ENCODE results near the gene MRPS34. TPM values are rescaled to one million over a fixed set of nuclear protein-coding genes. Genes with fewer than 3 reads are reported as not detected.

MRPS34 gene
- polyA plus RNA-seq, 2 donors: 62.4 to 115 TPM

DNA sequence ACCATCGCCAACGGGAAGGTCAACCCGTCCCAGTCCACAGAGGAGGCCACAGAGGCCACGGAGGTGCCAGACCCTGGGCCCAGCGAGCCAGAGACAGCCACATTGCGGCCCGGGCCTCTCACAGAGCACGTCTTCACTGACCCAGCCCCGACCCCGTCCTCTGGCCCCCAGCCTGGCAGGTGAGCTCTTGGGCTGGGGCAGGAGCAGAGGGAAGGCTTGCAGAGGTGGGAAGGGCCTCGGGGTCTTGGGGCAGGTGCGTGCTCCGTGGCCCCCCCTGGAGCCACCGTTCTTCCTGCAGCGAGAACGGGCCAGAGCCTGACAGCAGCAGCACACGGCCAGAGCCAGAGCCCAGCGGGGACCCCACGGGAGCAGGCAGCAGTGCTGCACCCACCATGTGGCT lies 6.7 kb downstream of the MRPS34 start:
- peaks cover 0 to 14% of the 10 kb centered on the region in 2 donors for H3K4me1 ChIP-seq (ENCODE audit: control insufficient read depth in 2 of 2, insufficient read depth in 2 of 2, low read length in 1 of 2)
- H3K36me3 ChIP-seq (ENCODE audit: control insufficient read depth in 2 of 2, insufficient read depth in 2 of 2, low read length in 1 of 2): peaks cover 7 to 62% of the 10 kb centered on the region in 2 donors
- 78 to 81% methylated on average over 19 of the region's 19 CpGs for WGBS, 2 donors
- H3K27ac ChIP-seq (ENCODE audit: low read depth in 2 of 2, low read length in 1 of 2): no peak overlapping the region
- H3K9me3 ChIP-seq (ENCODE audit: control insufficient read depth in 2 of 2, insufficient read depth in 1 of 2, low read depth in 1 of 2, low read length in 1 of 2): peaks cover 0 to 1% of the 10 kb centered on the region in 2 donors
- no peaks in the 10 kb centered on the region for H3K27me3 ChIP-seq (ENCODE audit: control insufficient read depth in 1 of 2, insufficient read depth in 2 of 2, low read length in 2 of 2)
- H3K4me3 ChIP-seq (ENCODE audit: low read depth in 1 of 2, low read length in 2 of 2): no peak overlapping the region

DNA sequence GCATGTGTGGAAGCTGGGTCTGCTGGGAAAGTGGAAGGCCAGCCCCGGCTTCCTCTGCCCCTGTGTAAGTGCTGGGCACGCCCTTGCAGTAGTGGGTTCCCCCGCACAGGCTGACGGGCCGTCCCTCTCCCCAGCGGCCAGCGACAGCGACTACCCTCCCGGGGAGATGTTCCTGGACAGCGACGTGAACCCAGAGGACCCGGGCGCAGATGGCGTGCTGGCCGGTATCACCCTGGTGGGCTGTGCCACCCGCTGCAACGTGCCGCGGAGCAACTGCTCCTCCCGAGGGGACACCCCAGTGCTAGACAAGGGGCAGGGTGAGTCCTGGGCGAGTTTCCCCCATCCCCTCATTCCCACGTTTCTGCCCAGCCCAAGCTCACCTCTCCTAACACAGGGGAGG lies 7.1 kb downstream of the MRPS34 start:
- Histone ChIP-seq H3K27me3 (ENCODE audit: control insufficient read depth in 1 of 2, insufficient read depth in 2 of 2, low read length in 2 of 2) (no peaks in the 10 kb centered on the region), H3K9me3 (ENCODE audit: control insufficient read depth in 2 of 2, insufficient read depth in 1 of 2, low read depth in 1 of 2, low read length in 1 of 2) (peaks cover 0 to 1% of the 10 kb centered on the region in 2 donors), H3K27ac (ENCODE audit: low read depth in 2 of 2, low read length in 1 of 2) (no peak overlapping the region), H3K4me1 (ENCODE audit: control insufficient read depth in 2 of 2, insufficient read depth in 2 of 2, low read length in 1 of 2) (peaks cover 0 to 14% of the 10 kb centered on the region in 2 donors), H3K4me3 (ENCODE audit: low read depth in 1 of 2, low read length in 2 of 2) (no peak overlapping the region), H3K36me3 (ENCODE audit: control insufficient read depth in 2 of 2, insufficient read depth in 2 of 2, low read length in 1 of 2) (peaks cover 7 to 66% of the 10 kb centered on the region in 2 donors)
- 88 to 89% methylated on average over 16 to 22 of the region's 22 CpGs for WGBS, 2 donors

DNA sequence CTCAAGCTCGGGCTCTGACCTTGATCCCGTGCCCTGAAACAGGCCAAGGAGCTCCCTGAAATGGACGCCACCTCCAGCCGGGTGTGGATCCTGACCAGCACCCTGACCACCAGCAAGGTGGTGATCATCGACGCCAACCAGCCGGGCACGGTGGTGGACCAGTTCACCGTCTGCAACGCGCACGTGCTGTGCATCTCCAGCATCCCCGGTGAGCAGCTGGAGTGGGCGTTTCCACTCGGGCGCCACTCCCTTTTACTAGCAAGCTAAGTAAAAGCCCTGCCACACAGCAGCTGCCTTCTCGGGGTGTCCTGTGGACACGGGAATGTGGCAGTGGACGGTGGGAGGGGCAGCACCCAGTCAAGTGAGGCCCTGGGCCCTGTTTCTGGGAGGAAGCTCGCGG lies 8.0 kb downstream of the MRPS34 start:
- peaks cover 0 to 1% of the 10 kb centered on the region in 2 donors for H3K9me3 ChIP-seq (ENCODE audit: control insufficient read depth in 2 of 2, insufficient read depth in 1 of 2, low read depth in 1 of 2, low read length in 1 of 2)
- H3K27ac ChIP-seq (ENCODE audit: low read depth in 2 of 2, low read length in 1 of 2): no peak overlapping the region
- no peaks in the 10 kb centered on the region for H3K27me3 ChIP-seq (ENCODE audit: control insufficient read depth in 1 of 2, insufficient read depth in 2 of 2, low read length in 2 of 2)
- WGBS, 2 donors: 87 to 92% methylated on average over 21 of the region's 21 CpGs
- H3K4me1 ChIP-seq (ENCODE audit: control insufficient read depth in 2 of 2, insufficient read depth in 2 of 2, low read length in 1 of 2): peaks cover 0 to 10% of the 10 kb centered on the region in 2 donors
- H3K4me3 ChIP-seq (ENCODE audit: low read depth in 1 of 2, low read length in 2 of 2): no peak overlapping the region
- peaks cover 7 to 72% of the 10 kb centered on the region in 2 donors for H3K36me3 ChIP-seq (ENCODE audit: control insufficient read depth in 2 of 2, insufficient read depth in 2 of 2, low read length in 1 of 2)

DNA sequence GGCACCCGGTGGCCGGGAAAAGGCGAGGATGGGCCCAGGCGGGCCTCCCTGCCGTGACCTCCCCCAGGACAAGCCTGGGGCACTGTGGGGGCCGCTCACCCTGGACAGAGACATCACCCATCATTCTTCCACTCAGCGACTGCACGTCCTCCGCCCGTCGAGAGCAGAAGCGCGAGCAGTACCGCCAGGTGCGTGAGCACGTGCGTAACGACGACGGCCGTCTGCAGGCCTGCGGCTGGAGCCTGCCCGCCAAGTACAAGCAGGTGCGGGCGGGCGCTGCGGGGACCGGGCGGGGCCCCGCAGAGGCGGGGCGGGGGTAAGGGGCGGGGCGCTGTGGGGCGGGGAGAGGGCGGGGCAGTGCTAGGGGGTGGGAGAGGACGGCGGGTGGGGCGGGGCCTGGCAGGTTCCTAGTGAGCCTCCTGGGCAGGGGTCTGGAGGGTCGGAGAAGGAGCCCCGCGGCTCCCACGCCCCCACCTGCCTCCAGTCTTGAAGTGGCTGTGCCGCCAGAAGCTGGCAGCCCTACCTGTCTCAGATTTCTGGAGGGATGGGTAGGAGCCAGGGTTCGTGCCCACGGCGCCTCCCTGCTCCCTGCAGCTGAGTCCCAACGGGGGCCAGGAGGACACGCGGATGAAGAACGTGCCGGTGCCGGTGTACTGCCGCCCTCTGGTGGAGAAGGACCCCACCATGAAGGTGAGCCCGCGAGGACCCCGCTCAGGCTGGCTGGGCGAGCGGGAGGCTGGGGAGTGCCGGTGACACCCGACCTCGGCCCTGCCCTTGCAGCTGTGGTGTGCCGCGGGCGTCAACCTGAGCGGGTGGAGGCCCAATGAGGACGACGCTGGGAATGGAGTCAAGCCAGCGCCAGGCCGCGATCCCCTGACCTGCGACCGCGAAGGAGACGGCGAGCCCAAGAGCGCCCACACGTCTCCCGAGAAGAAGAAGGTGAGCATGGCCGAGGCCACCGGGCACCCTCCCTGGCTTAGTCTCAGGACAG lies 9.1 kb downstream of the MRPS34 start:
- H3K27ac ChIP-seq (ENCODE audit: low read depth in 2 of 2, low read length in 1 of 2): no peak overlapping the region
- H3K4me3 ChIP-seq (ENCODE audit: low read depth in 1 of 2, low read length in 2 of 2): no peak overlapping the region
- H3K36me3 ChIP-seq (ENCODE audit: control insufficient read depth in 2 of 2, insufficient read depth in 2 of 2, low read length in 1 of 2): peaks cover 5 to 72% of the 10 kb centered on the region in 2 donors
- 60 to 73% methylated on average over 73 to 81 of the region's 81 CpGs for WGBS, 2 donors
- peaks cover 0 to 1% of the 10 kb centered on the region in 2 donors for H3K9me3 ChIP-seq (ENCODE audit: control insufficient read depth in 2 of 2, insufficient read depth in 1 of 2, low read depth in 1 of 2, low read length in 1 of 2)
- H3K4me1 ChIP-seq (ENCODE audit: control insufficient read depth in 2 of 2, insufficient read depth in 2 of 2, low read length in 1 of 2): peaks cover 0 to 10% of the 10 kb centered on the region in 2 donors
- H3K27me3 ChIP-seq (ENCODE audit: control insufficient read depth in 1 of 2, insufficient read depth in 2 of 2, low read length in 2 of 2): no peaks in the 10 kb centered on the region

DNA sequence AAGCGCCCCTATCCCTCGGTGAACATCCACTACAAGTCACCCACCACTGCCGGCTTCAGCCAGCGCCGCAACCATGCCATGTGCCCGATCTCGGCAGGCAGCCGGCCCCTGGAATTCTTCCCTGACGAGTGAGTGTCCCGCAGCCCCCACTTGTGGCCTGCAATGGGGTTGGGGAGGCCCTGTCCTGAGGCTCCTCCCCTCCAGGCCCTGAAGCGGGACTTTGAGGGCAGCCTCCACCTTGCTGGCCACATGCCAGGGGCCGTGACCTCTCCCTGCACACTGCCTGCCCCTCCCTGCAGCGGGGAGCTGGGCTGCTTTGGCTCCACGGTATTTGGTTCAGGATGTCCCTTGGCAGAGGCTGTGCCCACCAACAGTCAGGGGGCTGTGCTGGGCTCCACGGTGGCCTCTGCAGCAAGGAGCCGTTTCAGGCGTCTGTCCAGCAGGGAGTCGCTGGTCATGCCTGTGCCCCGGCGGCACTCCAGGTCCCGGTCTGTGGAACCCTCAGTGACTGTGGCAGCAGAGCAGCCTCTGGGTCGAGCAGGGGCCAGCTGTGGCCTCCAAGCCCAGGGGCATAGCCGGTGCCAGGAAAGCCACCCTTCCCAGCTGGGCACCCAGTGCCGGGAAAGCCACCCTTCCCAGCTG lies 9.9 kb downstream of the MRPS34 start:
- H3K9me3 ChIP-seq (ENCODE audit: control insufficient read depth in 2 of 2, insufficient read depth in 1 of 2, low read depth in 1 of 2, low read length in 1 of 2): peaks cover 0 to 1% of the 10 kb centered on the region in 2 donors
- 85 to 89% methylated on average over 24 of the region's 24 CpGs for WGBS, 2 donors
- H3K27me3 ChIP-seq (ENCODE audit: control insufficient read depth in 1 of 2, insufficient read depth in 2 of 2, low read length in 2 of 2): no peaks in the 10 kb centered on the region
- H3K4me1 ChIP-seq (ENCODE audit: control insufficient read depth in 2 of 2, insufficient read depth in 2 of 2, low read length in 1 of 2): peaks cover 0 to 10% of the 10 kb centered on the region in 2 donors
- no peak overlapping the region for H3K27ac ChIP-seq (ENCODE audit: low read depth in 2 of 2, low read length in 1 of 2)
- H3K36me3 ChIP-seq (ENCODE audit: control insufficient read depth in 2 of 2, insufficient read depth in 2 of 2, low read length in 1 of 2): peaks cover 0 to 67% of the 10 kb centered on the region in 2 donors
- H3K4me3 ChIP-seq (ENCODE audit: low read depth in 1 of 2, low read length in 2 of 2): no peak overlapping the region

DNA sequence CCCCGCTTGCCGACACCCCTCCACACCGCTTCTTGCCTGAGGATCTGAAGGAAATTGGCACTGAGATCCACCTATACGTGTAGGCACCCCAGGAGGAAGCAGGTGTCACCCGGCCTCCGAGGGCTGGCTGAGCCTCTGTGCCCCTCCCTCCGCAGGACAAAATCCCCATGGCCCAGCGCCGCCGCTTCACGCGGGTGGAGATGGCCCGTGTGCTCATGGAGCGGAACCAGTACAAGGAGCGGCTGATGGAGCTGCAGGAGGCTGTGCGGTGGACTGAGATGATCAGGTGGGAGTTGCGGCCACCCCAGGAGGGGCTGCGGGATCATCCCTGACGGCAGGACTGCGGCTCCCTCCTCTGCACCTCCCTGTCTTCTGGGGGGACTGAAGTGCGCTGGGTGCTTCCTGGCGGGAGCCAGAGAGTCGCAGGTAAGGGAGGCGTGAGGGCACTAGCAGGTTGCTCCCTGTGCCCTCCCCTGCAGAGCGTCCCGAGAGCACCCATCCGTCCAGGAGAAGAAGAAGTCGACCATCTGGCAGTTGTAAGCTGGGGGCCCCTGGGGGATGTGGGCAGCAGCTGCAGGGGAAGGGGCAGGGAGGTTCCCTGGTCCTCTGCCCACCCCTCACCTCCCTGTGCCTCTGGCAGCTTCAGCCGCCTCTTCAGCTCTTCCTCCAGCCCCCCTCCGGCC lies 10.6 kb downstream of the MRPS34 start:
- no peaks in the 10 kb centered on the region for H3K27me3 ChIP-seq (ENCODE audit: control insufficient read depth in 1 of 2, insufficient read depth in 2 of 2, low read length in 2 of 2)
- peaks cover 0 to 66% of the 10 kb centered on the region in 2 donors for H3K36me3 ChIP-seq (ENCODE audit: control insufficient read depth in 2 of 2, insufficient read depth in 2 of 2, low read length in 1 of 2)
- WGBS, 2 donors: 87 to 88% methylated on average over 30 of the region's 30 CpGs
- H3K27ac ChIP-seq (ENCODE audit: low read depth in 2 of 2, low read length in 1 of 2): no peak overlapping the region
- H3K4me1 ChIP-seq (ENCODE audit: control insufficient read depth in 2 of 2, insufficient read depth in 2 of 2, low read length in 1 of 2): peaks cover 0 to 10% of the 10 kb centered on the region in 2 donors
- peaks cover 0 to 1% of the 10 kb centered on the region in 2 donors for H3K9me3 ChIP-seq (ENCODE audit: control insufficient read depth in 2 of 2, insufficient read depth in 1 of 2, low read depth in 1 of 2, low read length in 1 of 2)
- H3K4me3 ChIP-seq (ENCODE audit: low read depth in 1 of 2, low read length in 2 of 2): no peak overlapping the region

DNA sequence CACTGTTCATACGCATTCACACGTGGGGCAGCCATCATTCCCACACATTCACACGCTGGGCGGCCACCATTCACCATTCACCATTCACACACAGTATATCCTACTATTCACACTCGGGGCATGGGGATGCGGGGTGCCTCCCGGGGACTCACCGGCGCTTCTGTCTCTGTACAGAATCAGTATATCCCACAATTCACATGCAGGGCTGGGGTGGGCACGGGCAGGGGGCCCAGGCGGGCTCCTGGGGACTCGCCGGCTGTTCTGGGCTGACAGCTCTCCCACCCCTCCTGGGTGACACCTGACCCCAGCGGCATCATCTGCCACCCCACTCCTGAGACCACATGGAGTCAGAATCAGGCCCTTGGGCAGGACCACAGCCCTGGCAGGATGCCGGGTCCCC lies 11.2 kb downstream of the MRPS34 start:
- H3K27ac ChIP-seq (ENCODE audit: low read depth in 2 of 2, low read length in 1 of 2): no peak overlapping the region
- H3K36me3 ChIP-seq (ENCODE audit: control insufficient read depth in 2 of 2, insufficient read depth in 2 of 2, low read length in 1 of 2): peaks cover 0 to 63% of the 10 kb centered on the region in 2 donors
- 90 to 91% methylated on average over 15 of the region's 15 CpGs for whole genome bisulfite sequencing, 2 donors
- H3K4me3 ChIP-seq (ENCODE audit: low read depth in 1 of 2, low read length in 2 of 2): no peak overlapping the region
- peaks cover 0 to 1% of the 10 kb centered on the region in 2 donors for H3K9me3 ChIP-seq (ENCODE audit: control insufficient read depth in 2 of 2, insufficient read depth in 1 of 2, low read depth in 1 of 2, low read length in 1 of 2)
- no peaks in the 10 kb centered on the region for H3K27me3 ChIP-seq (ENCODE audit: control insufficient read depth in 1 of 2, insufficient read depth in 2 of 2, low read length in 2 of 2)
- H3K4me1 ChIP-seq (ENCODE audit: control insufficient read depth in 2 of 2, insufficient read depth in 2 of 2, low read length in 1 of 2): peaks cover 0 to 6% of the 10 kb centered on the region in 2 donors

DNA sequence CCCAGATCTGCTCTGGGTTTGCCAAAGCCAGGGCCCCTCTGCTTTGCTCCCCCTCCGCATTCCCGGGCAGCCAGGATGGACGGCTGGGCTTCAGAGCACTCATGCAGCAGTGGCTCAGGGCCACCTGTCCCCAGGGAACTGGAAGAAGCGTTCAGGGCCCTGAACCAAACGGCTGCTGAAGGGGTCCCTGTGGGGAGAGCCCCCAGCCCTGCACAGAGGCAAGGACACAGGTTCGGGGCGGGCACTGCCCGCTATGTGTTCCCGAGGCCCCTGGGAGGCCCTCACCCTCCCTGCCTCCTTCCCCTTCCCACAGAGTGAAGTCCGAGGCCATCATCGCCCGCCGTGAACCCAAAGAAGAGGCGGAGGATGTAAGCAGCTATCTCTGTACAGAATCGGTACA lies 12.0 kb downstream of the MRPS34 start:
- Histone ChIP-seq H3K27me3 (ENCODE audit: control insufficient read depth in 1 of 2, insufficient read depth in 2 of 2, low read length in 2 of 2) (no peaks in the 10 kb centered on the region), H3K9me3 (ENCODE audit: control insufficient read depth in 2 of 2, insufficient read depth in 1 of 2, low read depth in 1 of 2, low read length in 1 of 2) (peaks cover 0 to 1% of the 10 kb centered on the region in 2 donors), H3K4me3 (ENCODE audit: low read depth in 1 of 2, low read length in 2 of 2) (no peak overlapping the region), H3K36me3 (ENCODE audit: control insufficient read depth in 2 of 2, insufficient read depth in 2 of 2, low read length in 1 of 2) (peaks cover 0 to 60% of the 10 kb centered on the region in 2 donors), H3K27ac (ENCODE audit: low read depth in 2 of 2, low read length in 1 of 2) (no peak overlapping the region), H3K4me1 (ENCODE audit: control insufficient read depth in 2 of 2, insufficient read depth in 2 of 2, low read length in 1 of 2) (peaks cover 0 to 6% of the 10 kb centered on the region in 2 donors)
- WGBS, 2 donors: 92 to 93% methylated on average over 15 of the region's 15 CpGs

DNA sequence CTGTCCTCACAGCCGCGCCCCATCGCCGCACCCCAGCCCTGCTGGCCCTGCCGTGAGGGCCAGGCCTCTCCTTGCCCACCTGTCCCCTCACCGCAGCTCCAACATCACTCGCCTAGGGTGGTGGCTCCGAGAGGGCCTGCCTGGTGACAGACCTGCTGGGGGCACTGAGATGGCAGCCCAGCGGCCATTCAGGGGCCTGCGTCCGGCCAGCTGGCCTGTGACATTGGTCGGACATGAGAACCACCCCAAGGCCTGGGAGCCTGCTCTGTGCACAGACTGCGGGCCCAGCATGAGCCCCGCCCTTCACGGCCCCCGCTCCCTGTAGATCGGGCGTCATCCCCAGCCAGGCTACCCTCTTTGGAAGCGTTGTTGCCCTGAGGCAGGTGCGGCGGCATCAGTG lies 13.4 kb downstream of the MRPS34 start:
- no peak overlapping the region for H3K4me3 ChIP-seq (ENCODE audit: low read depth in 1 of 2, low read length in 2 of 2)
- H3K27me3 ChIP-seq (ENCODE audit: control insufficient read depth in 1 of 2, insufficient read depth in 2 of 2, low read length in 2 of 2): no peaks in the 10 kb centered on the region
- peaks cover 0 to 47% of the 10 kb centered on the region in 2 donors for H3K36me3 ChIP-seq (ENCODE audit: control insufficient read depth in 2 of 2, insufficient read depth in 2 of 2, low read length in 1 of 2)
- H3K9me3 ChIP-seq (ENCODE audit: control insufficient read depth in 2 of 2, insufficient read depth in 1 of 2, low read depth in 1 of 2, low read length in 1 of 2): peaks cover 0 to 1% of the 10 kb centered on the region in 2 donors
- WGBS, 2 donors: 93 to 95% methylated on average over 21 of the region's 21 CpGs
- no peak overlapping the region for H3K27ac ChIP-seq (ENCODE audit: low read depth in 2 of 2, low read length in 1 of 2)
- peaks cover 0 to 6% of the 10 kb centered on the region in 2 donors for H3K4me1 ChIP-seq (ENCODE audit: control insufficient read depth in 2 of 2, insufficient read depth in 2 of 2, low read length in 1 of 2)
